ENCODE results near the gene SIGLEC12.
"Not testable (repeated sequence)": the region's sequence is repeated elsewhere in the genome, so short reads cannot be mapped to it uniquely, and the experiment has no call there.

Gene SIGLEC12

DNA sequence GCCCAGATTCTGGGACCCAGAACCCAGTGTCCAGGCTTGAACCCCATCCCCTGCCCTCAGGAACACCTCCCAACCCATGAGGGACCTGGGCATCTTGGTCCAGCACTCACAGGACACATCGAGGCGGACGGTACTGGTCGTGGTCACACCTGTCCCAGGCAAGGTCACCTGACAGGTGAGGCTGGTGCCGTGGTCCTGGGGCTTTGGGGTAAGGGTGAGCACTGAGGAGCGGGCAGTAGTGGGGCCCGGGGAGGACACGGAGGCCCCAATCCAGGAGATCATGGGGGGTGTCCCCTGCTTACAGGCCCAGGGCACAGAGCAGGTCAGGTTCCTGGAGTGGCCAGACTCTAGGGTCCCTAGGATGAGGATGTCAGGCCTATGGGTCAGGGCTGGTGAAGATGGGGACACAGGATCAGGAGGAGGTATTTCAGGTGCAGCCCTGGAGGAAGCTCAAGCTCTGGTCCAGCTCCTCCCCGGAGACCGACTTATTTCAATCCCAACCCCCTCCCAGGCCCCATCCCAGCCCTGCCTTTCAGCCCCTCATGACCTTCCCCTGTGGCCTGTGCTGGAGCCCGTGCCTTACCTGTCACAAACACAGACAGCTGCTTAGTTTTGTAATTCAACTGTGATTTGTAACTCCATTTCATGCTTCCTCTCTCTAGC lies 44.1 kb downstream of the SIGLEC12 start:
- no peak for DNase-seq

GRCh38 chr19:51456541-51457290 lies 44.9 kb downstream of the SIGLEC12 start:
- no peak for DNase-seq

DNA sequence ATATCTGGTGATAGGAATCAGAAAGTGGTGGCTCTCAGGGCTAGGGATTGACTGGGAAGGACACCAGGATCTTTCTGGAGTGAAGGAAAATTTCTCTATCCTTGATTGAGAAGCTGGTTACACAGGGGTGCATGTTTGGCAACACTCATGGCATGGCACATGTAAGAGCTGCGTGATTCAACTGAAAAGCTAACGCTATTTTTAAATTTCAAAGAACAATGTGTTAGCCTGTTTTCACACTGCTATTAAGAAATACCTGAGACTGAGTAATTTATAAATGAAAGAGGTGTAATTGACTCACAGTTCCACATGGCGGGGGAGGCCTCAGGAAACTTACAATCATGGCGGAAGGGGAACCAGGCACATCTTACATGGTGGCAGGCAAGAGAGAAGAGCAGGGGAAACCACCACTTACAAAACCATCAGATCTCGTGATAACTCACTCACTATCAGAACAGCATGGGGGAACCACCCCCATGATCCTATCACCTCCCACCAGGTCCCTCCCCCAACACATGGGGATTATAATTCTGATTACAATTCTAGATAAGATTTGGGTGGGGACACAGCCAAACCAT lies 50.8 kb downstream of the SIGLEC12 start:
- DNase-seq, result no peak

DNA sequence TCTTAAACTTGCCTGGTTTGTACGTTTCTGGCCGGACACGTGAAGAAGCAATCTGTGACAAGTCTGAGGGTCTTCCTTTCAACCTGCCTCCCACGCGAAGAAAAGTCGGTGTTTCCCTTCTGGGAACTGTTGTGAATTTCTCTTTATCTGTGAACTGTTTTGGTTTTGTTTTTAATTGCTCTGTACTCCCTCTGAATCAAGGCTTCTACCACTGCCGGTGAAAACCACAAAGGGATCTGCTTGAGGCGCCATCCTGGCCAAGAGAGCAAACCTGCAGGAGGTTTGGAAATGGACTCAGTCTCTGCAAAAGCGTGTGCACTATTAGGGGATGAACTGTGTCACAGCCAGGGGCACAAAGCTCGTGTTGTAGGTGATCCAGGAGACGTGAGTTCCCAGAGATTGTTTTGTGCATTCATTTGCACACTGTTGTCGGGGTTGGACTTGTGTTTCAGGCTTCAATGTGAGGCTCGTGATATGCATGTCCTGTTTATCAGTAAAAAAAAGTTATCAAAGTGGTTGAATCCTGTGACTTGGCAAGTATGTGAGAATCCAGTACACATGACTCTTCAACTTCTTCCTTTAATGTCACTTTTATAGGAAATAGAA lies 53.1 kb downstream of the SIGLEC12 start:
- no peak for DNase-seq

DNA sequence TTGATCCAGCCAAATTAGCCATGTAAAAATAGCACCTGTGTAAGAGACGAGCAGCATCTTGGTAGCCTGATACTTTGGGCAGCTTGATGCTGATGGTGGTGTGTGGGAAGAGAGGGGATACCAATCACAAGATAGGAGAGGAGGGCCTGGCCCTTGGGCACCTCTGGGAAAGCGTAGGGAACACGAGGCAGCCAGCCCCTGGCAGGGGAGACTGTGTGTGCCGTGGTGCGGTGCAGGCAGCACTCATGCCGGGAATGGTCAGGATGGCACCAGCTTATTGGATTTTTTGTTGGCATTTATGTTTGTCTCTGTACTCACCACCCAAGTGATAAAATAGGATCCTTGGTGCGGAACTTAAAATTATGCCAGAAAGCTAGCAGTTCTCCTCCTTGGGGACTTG lies 53.6 kb downstream of the SIGLEC12 start:
- DNase-seq, result no peak

- not testable (repeated sequence) for DNase-seq
Measured at GRCh38 chr19:51447510-51447909, 54.1 kb downstream of the SIGLEC12 start.

- no peak for DNase-seq
Measured at GRCh38 chr19:51441410-51442390, 59.9 kb downstream of the SIGLEC12 start.

Measured in fibroblast of skin of right quadriceps (primary cell).